Hypothalamus (tissue), 51 donors: Measurements from ENCODE around the gene FUT2.

Experiments
- DNase-seq, 51 donors: peaks; one replicate each; lab custom pipeline; 2025; lab: John Stamatoyannopoulos, UW

The FUT2 gene

DNA sequence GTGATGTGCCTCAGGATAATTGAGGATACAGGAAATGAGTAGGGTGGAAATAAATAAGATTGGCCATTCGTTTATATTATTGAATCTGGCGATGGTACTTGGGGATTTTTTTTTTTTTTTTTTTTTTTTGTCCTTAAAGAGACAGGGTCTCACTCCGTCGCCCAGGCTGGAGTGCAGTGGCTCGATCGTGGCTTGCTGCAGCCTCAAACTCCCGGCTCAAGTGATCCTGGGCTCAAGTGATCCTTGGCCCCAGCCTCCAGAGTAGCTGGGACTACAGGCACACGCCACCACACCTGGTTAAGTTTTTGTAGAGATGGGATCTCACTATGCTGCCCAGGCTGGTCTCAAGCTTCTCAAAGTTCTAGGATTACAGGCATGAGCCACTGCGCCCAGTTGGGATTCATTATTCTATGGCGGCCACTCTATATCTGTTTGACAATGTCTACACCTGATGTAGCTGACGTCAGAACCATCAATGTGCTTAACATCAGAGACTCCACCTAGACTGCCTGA lies 26.5 kb downstream of the FUT2 start:
- no peak for DNase-seq

DNA sequence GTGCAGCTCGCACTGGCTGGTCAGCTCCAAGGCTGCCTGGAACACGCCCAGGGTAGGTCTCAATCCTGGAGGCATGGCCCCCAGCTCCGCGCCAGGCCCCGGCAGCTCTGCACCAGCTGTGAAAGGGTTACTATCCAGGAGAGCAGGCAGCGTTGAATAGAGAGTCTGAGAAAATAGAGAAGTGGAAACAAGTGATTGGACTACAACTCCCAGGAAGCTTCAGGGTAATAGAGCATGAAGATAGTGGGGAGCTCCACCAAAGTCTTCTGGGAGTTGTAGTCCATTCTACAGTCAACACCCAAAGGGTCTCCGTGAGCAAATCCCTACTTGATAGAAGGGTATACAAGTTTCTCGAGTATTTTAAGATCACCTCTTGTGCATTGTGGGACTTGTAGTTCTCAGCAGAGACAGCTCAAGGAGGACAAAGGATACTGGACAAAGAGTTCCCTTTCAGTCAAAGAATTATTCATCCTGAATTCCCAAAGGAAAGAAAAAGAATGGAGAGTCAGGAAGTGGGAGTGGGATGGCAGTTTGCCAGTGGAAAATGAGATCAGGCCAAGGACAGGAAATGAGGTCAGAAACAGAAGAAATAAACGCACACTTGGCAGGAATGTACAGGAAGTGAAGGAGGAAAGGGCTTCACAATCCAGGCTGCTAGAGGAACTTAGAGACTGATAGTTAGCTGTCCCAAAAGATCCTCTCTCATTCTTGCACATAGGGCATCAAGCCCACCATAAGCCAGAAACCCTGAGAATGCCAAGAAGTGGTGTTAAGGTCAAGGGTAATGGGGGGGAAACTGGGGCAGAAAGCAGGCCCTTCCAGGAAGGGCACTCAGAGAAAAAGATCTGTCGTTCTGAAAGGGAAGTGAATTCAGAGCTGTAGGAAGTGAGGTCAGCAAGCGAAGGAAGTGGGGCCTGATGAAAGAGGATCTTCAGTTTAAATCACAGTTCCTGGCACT lies 29.3 kb downstream of the FUT2 start:
- DNase-seq = peak in 6 of 51 donors; percentile 13 to 62 (median 16)

GRCh38 chr19:48726556-48726955 lies 30.8 kb downstream of the FUT2 start:
- no peak for DNase-seq

- DNase-seq = no peak
Measured at GRCh38 chr19:48728911-48729664, 33.3 kb downstream of the FUT2 start.

GRCh38 chr19:48731452-48731851 lies 35.7 kb downstream of the FUT2 start:
- no peak for DNase-seq

DNA sequence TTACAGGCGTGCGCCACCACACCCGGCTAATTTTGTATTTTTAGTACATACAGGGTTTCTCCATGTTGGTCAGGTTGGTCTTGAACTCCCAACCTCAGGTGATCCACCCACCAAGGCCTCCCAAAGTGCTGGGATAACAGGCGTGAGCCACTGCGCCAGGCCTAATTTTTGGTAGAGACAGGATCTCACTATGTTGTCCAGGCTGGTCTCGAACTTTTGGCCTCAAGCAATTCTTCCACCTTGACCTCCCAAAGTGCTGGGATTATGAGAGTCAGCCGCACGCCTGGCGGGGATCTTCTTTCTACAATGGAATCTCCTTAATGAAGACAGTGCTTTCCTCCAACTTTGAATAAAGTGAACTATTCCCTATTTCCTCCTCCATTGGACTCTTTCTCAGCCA lies 38.9 kb downstream of the FUT2 start:
- no peak for DNase-seq

DNA sequence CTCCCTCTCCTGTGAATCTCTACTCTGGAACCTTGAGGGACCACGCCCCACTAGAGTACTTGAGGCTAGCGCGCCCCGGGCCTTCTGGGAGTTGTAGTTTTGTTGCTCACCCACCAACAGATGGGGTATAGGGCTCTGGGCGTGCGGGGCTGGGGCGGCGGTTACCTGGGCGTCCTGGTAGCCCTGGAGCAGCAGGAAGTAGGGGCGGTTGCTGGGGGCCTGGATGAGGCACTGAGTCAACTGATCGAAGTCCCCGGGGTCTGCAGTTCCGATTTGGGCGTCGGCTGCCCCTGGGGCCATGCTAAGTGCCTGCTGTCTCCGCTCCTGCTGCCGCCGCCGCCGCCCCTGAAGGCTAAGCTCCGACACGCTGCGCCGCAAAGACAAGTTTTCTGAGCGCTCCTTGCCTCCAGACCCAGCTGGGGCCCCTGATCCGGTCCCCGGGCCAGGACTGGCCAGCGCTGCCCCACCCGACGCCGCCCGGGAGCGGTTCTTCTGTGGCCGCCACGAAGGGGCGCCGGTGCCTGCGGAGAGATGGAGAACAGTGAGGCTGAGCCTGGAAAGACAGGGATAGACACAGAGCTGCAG lies 39.4 kb downstream of the FUT2 start:
- no peak for DNase-seq

DNA sequence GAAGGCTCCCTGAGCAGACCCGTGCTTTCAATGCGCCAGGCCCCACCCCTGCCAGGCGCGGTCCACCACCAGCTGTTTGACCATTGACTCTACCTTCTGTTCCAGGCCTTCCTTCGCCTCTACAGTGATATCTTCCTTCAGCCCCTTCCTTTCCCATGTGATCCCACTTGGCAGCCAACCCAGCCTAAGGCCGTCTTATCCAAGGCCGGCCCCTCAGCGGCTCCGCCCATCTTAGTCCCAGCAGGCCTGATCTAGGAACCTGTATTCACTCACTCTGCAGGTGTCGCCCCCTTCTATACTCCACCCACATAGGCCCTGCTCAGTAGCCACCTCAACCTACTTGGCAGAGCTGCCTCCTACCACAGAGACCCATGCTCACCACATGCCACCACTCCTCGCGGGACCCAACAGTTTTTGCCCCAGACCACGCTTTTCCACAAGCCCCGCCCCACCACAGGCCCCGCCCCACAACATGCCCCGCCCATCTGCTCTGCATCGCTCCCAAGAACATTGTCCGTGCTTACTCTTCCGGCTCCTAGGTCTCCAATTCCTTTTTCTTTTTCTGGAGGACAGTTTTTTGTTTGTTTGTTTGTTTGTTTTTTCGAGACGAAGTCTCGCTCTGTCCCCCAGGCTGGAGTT lies 41.7 kb downstream of the FUT2 start:
- DNase-seq = no peak

DNA sequence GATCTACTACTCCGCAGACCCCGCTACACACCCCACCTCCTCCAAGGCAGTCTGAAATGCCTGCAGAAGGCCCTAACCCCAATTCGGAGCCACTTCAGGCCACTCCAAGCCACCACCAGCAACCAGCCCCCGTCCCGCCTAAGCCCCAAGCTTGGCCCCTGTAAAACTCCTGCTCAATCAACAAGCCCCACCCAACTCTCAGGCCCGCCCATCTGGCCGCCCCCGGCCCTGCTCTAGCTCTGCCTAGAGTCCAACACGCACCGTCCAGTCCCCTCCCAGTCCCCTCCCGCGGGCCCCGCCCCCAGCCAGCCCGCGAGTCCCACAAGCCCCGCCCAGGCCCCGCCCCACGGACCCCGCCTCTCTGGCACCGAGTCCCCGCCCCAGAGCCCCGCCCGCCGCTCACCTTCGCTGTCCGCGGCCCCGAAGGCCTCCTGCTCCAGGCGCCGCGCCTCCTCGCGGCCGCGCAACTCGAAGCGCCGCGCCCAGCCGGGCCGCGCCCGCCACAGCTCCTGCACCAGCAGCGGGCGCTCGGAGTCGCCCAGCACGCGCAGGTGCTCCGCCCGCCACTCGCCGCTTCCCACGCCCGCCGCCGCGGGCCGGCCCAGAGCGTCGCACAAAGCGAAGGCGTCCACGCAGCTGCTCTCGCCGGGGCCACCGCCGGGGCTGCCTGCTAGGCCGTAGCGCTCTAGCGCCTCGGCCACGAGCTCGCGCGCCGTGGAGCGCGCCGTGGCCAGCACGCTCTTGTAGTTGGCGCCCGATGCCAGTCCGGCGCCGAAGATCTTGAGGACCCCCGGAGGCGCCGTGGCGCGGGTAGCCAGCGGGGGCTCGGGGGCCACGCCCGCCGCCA lies 43.0 kb downstream of the FUT2 start:
- peak in 47 of 51 donors; percentile 22 to 89 (median 64) for DNase-seq

- no peak for DNase-seq
Measured at GRCh38 chr19:48739404-48740163, 43.8 kb downstream of the FUT2 start.

DNA sequence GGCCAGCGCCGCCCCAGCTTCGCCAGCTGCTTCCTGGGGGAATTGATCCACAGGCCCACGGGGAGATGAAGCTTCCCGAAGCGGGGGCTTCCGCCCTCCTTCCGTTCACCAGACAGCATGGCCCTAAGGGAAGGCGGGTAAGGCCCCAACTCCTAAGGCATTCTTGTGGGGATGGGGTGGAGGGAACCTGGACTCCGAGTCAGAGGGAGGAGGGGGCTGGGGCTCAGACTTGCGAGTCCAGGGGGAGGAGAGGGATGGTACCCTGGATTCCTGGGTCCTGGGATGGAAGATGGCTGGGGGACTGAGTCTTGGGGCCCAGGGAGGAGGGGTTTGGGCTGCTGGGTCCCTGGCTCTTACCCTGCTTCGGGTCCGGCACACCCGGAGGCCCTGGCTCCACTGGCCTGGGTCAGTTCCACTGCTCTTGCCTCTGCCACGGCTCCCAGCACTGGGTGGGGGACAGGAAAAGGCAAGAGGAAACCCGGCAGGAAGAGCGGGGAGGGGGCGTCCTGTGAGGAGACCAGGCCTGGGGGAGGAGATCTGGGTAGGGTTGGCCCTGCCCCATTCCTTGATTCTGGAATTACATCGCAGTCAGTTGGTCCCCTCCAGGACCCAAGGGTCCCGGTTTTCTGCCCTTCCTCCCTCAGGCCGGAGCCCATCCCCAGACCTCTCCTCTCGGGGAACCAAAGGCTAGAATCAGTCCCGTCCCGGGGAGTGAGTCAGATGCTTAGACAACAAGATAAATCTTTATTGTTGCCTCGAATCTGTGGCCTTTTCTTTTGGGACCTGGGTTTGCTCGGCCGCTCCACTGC lies 44.6 kb downstream of the FUT2 start, which contains the start of gene RASIP1:
TSS of gene RASIP1 (minus strand) at position 447 of the 809 bp plus-strand sequence. CDS start at position 119, 328 bp downstream.
- DNase-seq = no peak

DNA sequence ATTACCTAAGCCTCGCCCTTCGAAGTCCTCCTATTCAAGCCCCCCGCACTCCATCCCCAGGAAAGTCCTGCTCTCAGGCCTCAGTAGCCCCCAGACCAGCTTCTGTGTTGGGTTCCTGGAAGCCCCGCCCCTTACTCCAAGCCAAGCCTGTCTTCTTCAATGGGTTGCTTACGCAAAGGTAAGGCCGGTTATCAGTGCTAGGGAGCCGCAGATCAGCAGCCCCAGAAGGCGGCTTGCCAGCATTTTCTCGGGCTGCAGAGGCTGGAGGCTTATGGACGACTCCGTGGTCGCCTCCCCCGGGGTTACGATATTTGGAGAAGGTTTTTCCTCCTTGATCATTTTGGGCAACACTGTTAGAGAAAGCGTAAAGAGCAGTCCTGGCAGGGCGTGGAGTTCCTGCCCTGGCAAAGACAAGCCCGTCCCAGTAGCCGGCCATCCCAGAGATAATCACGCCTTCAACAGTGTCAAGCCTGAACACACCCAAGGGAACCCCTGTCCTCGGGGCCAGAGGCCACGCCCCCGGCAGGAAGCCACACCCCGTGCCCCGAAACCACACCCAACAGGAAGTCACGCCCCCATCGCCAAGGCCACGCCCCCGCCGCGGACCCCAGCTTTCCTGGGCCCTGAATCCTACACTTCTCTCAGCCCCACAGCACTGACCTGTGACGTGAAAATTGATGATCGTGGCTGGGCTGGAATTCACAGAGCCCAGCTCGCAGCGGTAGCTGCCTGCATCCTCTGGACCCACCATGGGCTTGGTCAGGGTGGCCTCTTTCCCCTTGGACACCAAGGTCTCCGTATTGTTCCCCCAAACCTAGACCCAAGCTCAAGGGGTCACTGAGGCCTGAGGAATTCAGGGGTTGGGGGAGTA lies 45.6 kb downstream of the FUT2 start:
- peak in 1 of 51 donors; percentile 2 for DNase-seq

DNA sequence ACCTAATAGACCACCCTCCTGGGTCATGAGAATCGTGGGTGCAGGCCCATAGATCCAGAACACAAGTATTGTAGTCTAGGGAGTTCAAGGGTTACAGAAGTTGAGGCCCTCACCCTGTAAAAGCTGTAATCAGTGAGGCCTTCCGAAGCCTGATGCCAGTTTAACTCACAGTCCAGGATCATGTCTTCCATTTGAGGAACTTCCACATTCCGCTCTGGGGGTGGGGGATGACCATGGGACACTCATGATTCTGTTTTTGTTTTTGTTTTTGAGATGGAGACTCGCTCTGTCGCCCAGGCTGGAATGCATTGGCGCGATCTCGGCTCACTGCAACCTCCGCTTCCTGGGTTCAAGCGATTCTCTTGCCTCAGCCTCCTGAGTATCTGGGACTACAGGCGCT lies 46.3 kb downstream of the FUT2 start:
- no peak for DNase-seq

DNA sequence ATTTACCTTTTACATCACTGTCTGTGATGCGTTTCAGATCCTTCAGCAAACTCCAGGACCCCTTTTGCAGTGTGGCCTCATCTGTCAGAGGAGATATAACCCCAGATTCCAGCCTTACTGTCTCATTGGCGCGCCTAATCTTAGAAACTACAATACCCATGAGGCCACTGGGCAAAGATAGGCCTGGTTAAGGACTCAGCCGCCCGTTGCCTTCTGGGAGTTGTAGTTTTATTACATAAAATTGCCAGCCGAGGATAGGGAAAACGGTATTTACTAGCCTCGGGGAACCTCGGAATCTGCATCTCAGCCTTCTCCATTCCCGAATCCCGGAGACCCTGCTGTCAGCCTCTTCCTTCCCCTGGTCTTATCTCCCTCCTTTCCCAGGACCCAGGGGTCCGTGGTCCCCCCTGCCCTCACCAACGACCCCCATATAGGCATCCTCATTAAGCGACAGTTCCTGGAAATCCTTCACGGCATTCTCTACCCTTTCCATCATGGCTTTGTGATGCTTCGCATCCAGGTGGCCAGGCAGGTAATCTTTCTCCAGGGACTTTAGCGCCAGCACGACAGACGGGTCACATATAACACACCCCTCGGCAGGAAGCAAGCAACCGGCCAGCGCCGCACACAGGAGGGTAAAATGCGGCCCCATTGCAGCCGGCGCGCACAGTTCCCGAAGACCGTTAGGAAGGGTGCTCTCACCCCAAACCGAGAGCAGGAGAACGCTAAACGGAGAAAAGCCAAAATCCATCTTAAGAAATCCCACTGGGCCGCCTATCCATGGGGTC lies 49.6 kb downstream of the FUT2 start:
- peak in 35 of 51 donors; percentile 1 to 74 (median 38) for DNase-seq

DNA sequence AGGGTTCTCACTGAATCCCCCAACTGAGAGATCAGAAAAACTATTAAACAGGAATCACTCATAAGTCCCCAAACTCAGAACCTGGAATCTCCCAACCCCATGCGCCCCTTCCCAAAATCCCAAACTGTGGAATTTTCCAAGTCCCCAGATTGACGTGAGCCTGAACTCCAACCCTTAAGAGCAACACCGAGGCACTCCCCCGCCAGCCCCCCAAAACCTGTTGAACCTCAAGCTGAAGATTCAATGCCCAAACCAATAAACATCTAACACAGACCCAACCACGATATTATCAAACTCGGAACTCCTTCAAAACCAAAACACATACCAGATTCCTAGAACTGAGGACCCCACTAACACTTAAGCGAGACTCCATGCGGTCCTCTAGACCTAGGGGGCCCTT lies 50.3 kb downstream of the FUT2 start:
- DNase-seq = no peak
